Kasumi-1 (cell line): Measurements from ENCODE around the gene DNAJB9.

Experiments
- DNase-seq, 2 experiments: peaks; one replicate each; lab custom pipeline; 2025; lab: John Stamatoyannopoulos, UW

DNAJB9 gene

GRCh38 chr7:108568801-108569380 lies 783 bp upstream of the DNAJB9 start:
- peak in 1 of 2 experiments; percentile 44 for DNase-seq

- DNase-seq: peak; percentile 51 to 54
Observed at GRCh38 chr7:108570146-108570755, 577 bp downstream of the DNAJB9 start.

GRCh38 chr7:108572480-108572879 lies 2.8 kb downstream of the DNAJB9 start:
- DNase-seq: no peak

- DNase-seq: no peak
Observed at GRCh38 chr7:108575156-108575555, 5.5 kb downstream of the DNAJB9 start.

GRCh38 chr7:108576116-108576515 lies 6.4 kb downstream of the DNAJB9 start:
- no peak for DNase-seq

GRCh38 chr7:108578937-108579336 lies 9.3 kb downstream of the DNAJB9 start:
- DNase-seq: no peak

- no peak for DNase-seq
Observed at GRCh38 chr7:108580298-108580697, 10.6 kb downstream of the DNAJB9 start.

GRCh38 chr7:108581655-108582491 lies 12.2 kb downstream of the DNAJB9 start:
- DNase-seq: no peak

- no peak for DNase-seq
Observed at GRCh38 chr7:108584211-108584610, 14.5 kb downstream of the DNAJB9 start.

- no peak for DNase-seq
Observed at GRCh38 chr7:108585843-108586242, 16.2 kb downstream of the DNAJB9 start.

- no peak for DNase-seq
Observed at GRCh38 chr7:108586274-108586710, 16.6 kb downstream of the DNAJB9 start.

- DNase-seq: no peak
Observed at GRCh38 chr7:108589199-108589598, 19.5 kb downstream of the DNAJB9 start.

- no peak for DNase-seq
Observed at GRCh38 chr7:108589874-108590273, 20.2 kb downstream of the DNAJB9 start.

GRCh38 chr7:108590606-108591005 lies 20.9 kb downstream of the DNAJB9 start:
- DNase-seq: no peak

- peak in 1 of 2 experiments; percentile 3 for DNase-seq
Observed at GRCh38 chr7:108592646-108593201, 23.1 kb downstream of the DNAJB9 start.

GRCh38 chr7:108596560-108596959 lies 26.9 kb downstream of the DNAJB9 start:
- DNase-seq: no peak

GRCh38 chr7:108598153-108598552 lies 28.5 kb downstream of the DNAJB9 start:
- no peak for DNase-seq

GRCh38 chr7:108598914-108599580 lies 29.4 kb downstream of the DNAJB9 start:
- no peak for DNase-seq

GRCh38 chr7:108600399-108600798 lies 30.7 kb downstream of the DNAJB9 start:
- DNase-seq: no peak

GRCh38 chr7:108603656-108604306 lies 34.1 kb downstream of the DNAJB9 start:
- DNase-seq: no peak

GRCh38 chr7:108604307-108605077 lies 34.8 kb downstream of the DNAJB9 start:
- no peak for DNase-seq
